Common myeloid progenitor, CD34-positive (primary cell): ENCODE data around the gene PANK3.
A peak's percentile ranks its signal among the peaks of the same experiment; 100 is the strongest.
"Not testable (repeated sequence)": the region's sequence is repeated elsewhere in the genome, so short reads cannot be mapped to it uniquely, and the experiment has no call there.

ENCODE experiments used
- CTCF ChIA-PET: fragments of 350-600 bp; sonication (Branson Sonifier 250); formaldehyde crosslinking; loops from one replicate; lab custom pipeline; 2021; ENCODE audit warnings: antibody characterized with exemption; lab: Charles Lee
- POLR2A ChIA-PET: fragments of 350-600 bp; sonication (Branson Sonifier 250); formaldehyde crosslinking; loops from one replicate; lab custom pipeline; 2021; ENCODE audit warnings: antibody characterized with exemption; lab: Charles Lee
- DNase-seq, 3 donors: peaks; one replicate each; pipeline versions ENCODE4 v3.0.0 to v3.0.0-alpha.2; 2013
- H3K27ac ChIP-seq, 2 experiments: 1 replicate in 1 of 2; 2 replicates in 1 of 2; pipeline ENCODE4 v1.7.0; 2013; ENCODE audit warnings: inconsistent platforms in 2 of 2, low read length in 2 of 2, mild to moderate bottlenecking in 2 of 2, low read depth in 1 of 2, moderate library complexity in 1 of 2; ENCODE audit not compliant: severe bottlenecking in 2 of 2, insufficient read depth in 1 of 2, poor library complexity in 1 of 2
- H3K27me3 ChIP-seq, 5 experiments: replicated peaks in 2 of 5; 1 replicate in 3 of 5; 2 replicates in 2 of 5; pipeline versions ENCODE4 v1.6.1 to v1.7.0; 2013; ENCODE audit warnings: low read length in 4 of 5, mild to moderate bottlenecking in 2 of 5, moderate library complexity in 2 of 5, inconsistent platforms in 1 of 5; ENCODE audit not compliant: insufficient read depth in 5 of 5, control insufficient read depth in 4 of 5
- H3K36me3 ChIP-seq, 4 experiments: 1 replicate in 2 of 4; 2 replicates in 2 of 4; pipeline versions ENCODE4 v1.6.1 to v1.7.0; 2013; ENCODE audit warnings: low read length in 3 of 4, control low read depth in 1 of 4, mild to moderate bottlenecking in 1 of 4; ENCODE audit not compliant: control insufficient read depth in 4 of 4, insufficient read depth in 4 of 4
- H3K4me1 ChIP-seq, 4 experiments: 1 replicate in 3 of 4; 2 replicates in 1 of 4; pipeline versions ENCODE4 v1.6.1 to v1.7.1; 2013; ENCODE audit warnings: low read length in 3 of 4, mild to moderate bottlenecking in 3 of 4, control low read depth in 1 of 4, inconsistent platforms in 1 of 4, moderate library complexity in 1 of 4; ENCODE audit not compliant: control insufficient read depth in 4 of 4, insufficient read depth in 4 of 4; ENCODE audit errors: control extremely low read depth in 1 of 4
- H3K4me3 ChIP-seq, 7 experiments: 1 replicate in 4 of 7; 2 replicates in 3 of 7; pipeline versions ENCODE4 v1.5.1 to v1.7.0; 2013; ENCODE audit warnings: mild to moderate bottlenecking in 7 of 7, low read length in 6 of 7, moderate library complexity in 6 of 7, inconsistent platforms in 2 of 7, low read depth in 2 of 7, control low read depth in 1 of 7; ENCODE audit not compliant: insufficient read depth in 4 of 7, control insufficient read depth in 1 of 7; ENCODE audit errors: extremely low read depth in 1 of 7
- H3K9me3 ChIP-seq, 5 experiments: 1 replicate in 4 of 5; 2 replicates in 1 of 5; pipeline versions ENCODE4 v1.6.1 to v1.7.1; 2013; ENCODE audit warnings: low read length in 4 of 5, mild to moderate bottlenecking in 2 of 5, inconsistent platforms in 1 of 5, low read depth in 1 of 5, moderate library complexity in 1 of 5; ENCODE audit not compliant: control insufficient read depth in 4 of 5, insufficient read depth in 2 of 5; ENCODE audit errors: control extremely low read depth in 1 of 5
- WGBS: methylation state at CpG from one replicate; pipeline ENCODE4 v1.1.5; 2013; ENCODE audit not compliant: insufficient coverage; 5-methylcytosine and 5-hydroxymethylcytosine counted together

The PANK3 gene

GRCh38 chr5:168574156-168574555, 5.0 kb downstream of the PANK3 start:
- H3K27ac ChIP-seq, H3K27me3 ChIP-seq, H3K9me3 ChIP-seq, DNase-seq, CTCF ChIA-PET, H3K4me3 ChIP-seq: not testable (repeated sequence)
- POLR2A ChIA-PET: interaction anchor here (0.7 kb wide), 1 partner anchor 14 kb away, joined by 5 read pairs; no protein-coding TSS in a partner anchor
- Histone ChIP-seq H3K4me1 (peaks cover 10 to 16% (median 13%) of the 10 kb centered on the region in 4 experiments), H3K36me3 (peaks cover 0 to 19% (median 4%) of the 10 kb centered on the region in 4 experiments)
- WGBS: no CpG with 5 or more reads among the region's 1 CpG

- H3K4me3 ChIP-seq, H3K9me3 ChIP-seq, H3K27me3 ChIP-seq, CTCF ChIA-PET, DNase-seq, POLR2A ChIA-PET, H3K27ac ChIP-seq: not testable (repeated sequence)
- Histone ChIP-seq H3K4me1 (peaks cover 10 to 16% (median 13%) of the 10 kb centered on the region in 4 experiments), H3K36me3 (peaks cover 1 to 20% (median 4%) of the 10 kb centered on the region in 4 experiments)
- WGBS: no CpG with 5 or more reads among the region's 3 CpGs
These were observed 5.5 kb downstream of the PANK3 start for GRCh38 chr5:168573663-168574062.

DNA sequence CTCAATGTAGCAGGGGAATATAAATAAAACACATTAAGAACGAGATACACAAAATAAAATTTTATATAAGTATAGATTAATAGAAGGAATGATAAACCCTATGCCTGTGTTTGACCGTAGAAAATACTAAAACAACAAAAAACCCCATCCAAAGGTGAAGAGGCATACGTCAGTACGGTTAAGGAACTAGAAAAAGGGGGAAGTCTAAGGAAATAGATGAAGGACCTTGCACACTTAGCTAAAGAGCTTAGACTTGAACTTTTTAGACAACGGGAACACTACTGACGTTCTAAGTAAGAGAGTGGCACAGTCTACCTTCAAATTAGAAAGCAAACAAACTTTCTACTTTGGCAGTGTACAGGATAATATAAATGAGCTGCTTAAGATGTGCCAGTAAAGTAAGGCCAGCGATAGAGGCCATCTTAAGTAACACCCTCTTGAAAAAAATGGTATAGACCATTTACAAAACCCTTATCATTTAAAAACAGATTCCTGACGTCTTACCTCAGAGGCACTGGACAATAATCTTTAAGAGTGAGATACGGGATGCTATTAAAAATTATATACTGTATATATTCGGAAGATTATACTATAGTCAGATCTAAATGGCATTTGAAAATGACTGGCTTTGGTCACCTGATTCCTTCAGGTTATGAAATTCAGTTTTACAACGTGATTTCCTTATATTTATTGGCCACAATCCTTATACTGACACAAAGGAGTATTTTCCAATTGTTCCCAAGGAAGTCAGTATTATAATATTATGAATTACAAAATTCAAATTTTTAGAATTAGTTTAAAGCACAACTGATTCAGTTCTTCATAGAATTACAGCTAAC, 8.5 kb downstream of the PANK3 start:
- H3K4me1 ChIP-seq: peaks cover 0 to 3% (median 2%) of the 10 kb centered on the region in 4 experiments
- H3K4me3 ChIP-seq: no peak overlapping the region
- H3K27ac ChIP-seq: no peak overlapping the region
- DNase-seq: peak in 2 of 3 donors; percentile 10 to 40
- ChIA-PET CTCF (no interaction called here), POLR2A (no interaction called here)
- H3K27me3 ChIP-seq: no peaks in the 10 kb centered on the region
- H3K9me3 ChIP-seq: no peaks in the 10 kb centered on the region
- WGBS: 80% methylated on average over 1 of the region's 11 CpGs
- peaks cover 16 to 37% (median 25%) of the 10 kb centered on the region in 4 experiments for H3K36me3 ChIP-seq

GRCh38 chr5:168568738-168569137, 10.4 kb downstream of the PANK3 start:
- 92% methylated on average over 5 of the region's 6 CpGs for whole genome bisulfite sequencing
- Histone ChIP-seq H3K27ac (no peak overlapping the region), H3K4me3 (no peak overlapping the region), H3K36me3 (peaks cover 19 to 44% (median 31%) of the 10 kb centered on the region in 4 experiments), H3K4me1 (no peaks in the 10 kb centered on the region), H3K9me3 (no peaks in the 10 kb centered on the region), H3K27me3 (no peaks in the 10 kb centered on the region)
- no peak for DNase-seq
- ChIA-PET CTCF (no interaction called here), POLR2A (no interaction called here)

DNA sequence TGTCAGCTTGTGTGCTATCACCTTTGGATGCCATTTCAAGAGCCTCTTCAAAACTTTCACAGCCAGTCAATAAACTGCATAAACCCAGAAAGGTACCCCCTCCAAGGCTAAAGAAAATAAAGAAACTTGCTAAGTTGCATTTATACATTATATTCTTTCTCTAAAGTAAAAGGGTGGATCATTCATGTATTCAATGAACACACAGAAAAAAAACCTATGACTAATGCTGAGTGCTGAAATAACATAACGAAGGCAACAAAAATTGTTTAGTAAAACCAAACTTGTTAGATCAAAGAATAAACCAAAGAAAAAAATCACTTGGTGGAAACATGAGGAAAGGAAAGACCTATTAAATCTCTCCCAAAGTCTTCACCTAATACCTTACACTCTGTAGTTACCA, 15.2 kb downstream of the PANK3 start:
- peaks cover 27 to 79% (median 53%) of the 10 kb centered on the region in 4 experiments for H3K36me3 ChIP-seq
- CTCF ChIA-PET: no interaction called here
- H3K4me3 ChIP-seq: no peak overlapping the region
- POLR2A ChIA-PET: no interaction called here
- H3K4me1 ChIP-seq: no peaks in the 10 kb centered on the region
- no peaks in the 10 kb centered on the region for H3K27me3 ChIP-seq
- DNase-seq: no peak
- WGBS: no CpG with 5 or more reads among the region's 1 CpG
- no peaks in the 10 kb centered on the region for H3K9me3 ChIP-seq
- H3K27ac ChIP-seq: no peak overlapping the region

GRCh38 chr5:168562279-168562678, 16.9 kb downstream of the PANK3 start:
- Histone ChIP-seq H3K4me1 (no peaks in the 10 kb centered on the region), H3K4me3 (no peak overlapping the region), H3K27ac (no peak overlapping the region), H3K9me3 (no peaks in the 10 kb centered on the region), H3K36me3 (peaks cover 27 to 80% (median 53%) of the 10 kb centered on the region in 4 experiments), H3K27me3 (no peaks in the 10 kb centered on the region)
- ChIA-PET CTCF (no interaction called here), POLR2A (no interaction called here)
- 100% methylated on average over 2 of the region's 2 CpGs for WGBS
- no peak for DNase-seq

GRCh38 chr5:168557389-168557788, 21.8 kb downstream of the PANK3 start:
- no CpG with 5 or more reads among the region's 2 CpGs for WGBS
- Histone ChIP-seq H3K27me3 (no peaks in the 10 kb centered on the region), H3K4me1 (no peaks in the 10 kb centered on the region), H3K4me3 (no peak overlapping the region), H3K36me3 (peaks cover 32 to 80% (median 55%) of the 10 kb centered on the region in 4 experiments), H3K27ac (no peak overlapping the region), H3K9me3 (no peaks in the 10 kb centered on the region)
- ChIA-PET CTCF (interaction anchor here (0.8 kb wide), 1 partner anchor 13 kb away, joined by 3 read pairs; no protein-coding TSS in a partner anchor), POLR2A (no interaction called here)
- DNase-seq: no peak
